SU-DHL-6 (cell line): Measurements from ENCODE around the gene CDH13.

Source experiments
- EZH2phosphoT487 ChIP-seq: fragments of 200-600 bp; sonication (generic), shearing (Covaris generic); conservative IDR thresholded peaks from 2 replicates; pipeline ENCODE4 v1.6.1; 2018; ENCODE audit warnings: mild to moderate bottlenecking, antibody characterized with exemption, low read length, moderate library complexity, mixed read lengths
- TF ChIP-seq, protein P1 (sequence below): fragments of 200-600 bp; sonication (generic); IDR thresholded peaks from one replicate; pipeline ENCODE4 v1.5.1; 2017; ENCODE audit warnings: antibody characterized with exemption, mild to moderate bottlenecking, low read length, moderate library complexity; ENCODE audit not compliant: insufficient read depth, poor library complexity, severe bottlenecking

GRCh38 chr16:82880346-82880745, 253.6 kb downstream of the CDH13 start:
- TF ChIP-seq, protein P1, sequence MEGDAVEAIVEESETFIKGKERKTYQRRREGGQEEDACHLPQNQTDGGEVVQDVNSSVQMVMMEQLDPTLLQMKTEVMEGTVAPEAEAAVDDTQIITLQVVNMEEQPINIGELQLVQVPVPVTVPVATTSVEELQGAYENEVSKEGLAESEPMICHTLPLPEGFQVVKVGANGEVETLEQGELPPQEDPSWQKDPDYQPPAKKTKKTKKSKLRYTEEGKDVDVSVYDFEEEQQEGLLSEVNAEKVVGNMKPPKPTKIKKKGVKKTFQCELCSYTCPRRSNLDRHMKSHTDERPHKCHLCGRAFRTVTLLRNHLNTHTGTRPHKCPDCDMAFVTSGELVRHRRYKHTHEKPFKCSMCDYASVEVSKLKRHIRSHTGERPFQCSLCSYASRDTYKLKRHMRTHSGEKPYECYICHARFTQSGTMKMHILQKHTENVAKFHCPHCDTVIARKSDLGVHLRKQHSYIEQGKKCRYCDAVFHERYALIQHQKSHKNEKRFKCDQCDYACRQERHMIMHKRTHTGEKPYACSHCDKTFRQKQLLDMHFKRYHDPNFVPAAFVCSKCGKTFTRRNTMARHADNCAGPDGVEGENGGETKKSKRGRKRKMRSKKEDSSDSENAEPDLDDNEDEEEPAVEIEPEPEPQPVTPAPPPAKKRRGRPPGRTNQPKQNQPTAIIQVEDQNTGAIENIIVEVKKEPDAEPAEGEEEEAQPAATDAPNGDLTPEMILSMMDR = no peak
- TF ChIP-seq EZH2phosphoT487 = no peak
